Osteoblast (primary cell): Measurements from ENCODE around the gene SYPL2. TPM values are rescaled to one million over a fixed set of nuclear protein-coding genes. Genes with fewer than 3 reads are reported as not detected.

Experiments
- DNase-seq: peaks from one replicate; pipeline ENCODE4 v3.0.0; 2011; ENCODE audit warnings: low spot score, mixed read lengths; ENCODE audit not compliant: insufficient read length; ENCODE audit errors: missing footprints
- H2AFZ ChIP-seq: 2 replicates; pipeline ENCODE4 v1.6.0; 2011; ENCODE audit warnings: mild to moderate bottlenecking, low read length
- H3K27ac ChIP-seq: 2 replicates; pipeline ENCODE4 v1.5.1; 2011; ENCODE audit warnings: mild to moderate bottlenecking, low read depth, low read length, moderate library complexity
- H3K27me3 ChIP-seq: 2 replicates; pipeline ENCODE4 v1.6.0; 2012; ENCODE audit warnings: mild to moderate bottlenecking, control low read depth, inconsistent platforms, low read length, moderate library complexity; ENCODE audit not compliant: insufficient read depth
- H3K36me3 ChIP-seq: 2 replicates; pipeline ENCODE4 v1.5.1; 2011; ENCODE audit warnings: mild to moderate bottlenecking, low read length, control low read depth, moderate library complexity; ENCODE audit not compliant: insufficient read depth
- H3K4me1 ChIP-seq: 2 replicates; pipeline ENCODE4 v1.5.1; 2011; ENCODE audit warnings: mild to moderate bottlenecking, low read length, control low read depth, moderate library complexity; ENCODE audit not compliant: insufficient read depth
- H3K4me2 ChIP-seq: 2 replicates; pipeline ENCODE4 v1.6.0; 2011; ENCODE audit warnings: mild to moderate bottlenecking, low read length; ENCODE audit not compliant: insufficient read depth
- H3K4me3 ChIP-seq: fragments of 200-600 bp; sonication (generic); 3 replicates; pipeline ENCODE4 v1.5.1; 2012; ENCODE audit warnings: mild to moderate bottlenecking, low read length, inconsistent platforms; ENCODE audit not compliant: insufficient read depth
- H3K79me2 ChIP-seq: 2 replicates; pipeline ENCODE4 v1.6.0; 2012; ENCODE audit warnings: mild to moderate bottlenecking, low read length, control low read depth, inconsistent platforms; ENCODE audit not compliant: insufficient read depth
- H3K9me3 ChIP-seq: 2 replicates; pipeline ENCODE4 v1.5.1; 2011; ENCODE audit warnings: low read depth, low read length, control low read depth
- H4K20me1 ChIP-seq: 2 replicates; pipeline ENCODE4 v1.6.0; 2012; ENCODE audit warnings: mild to moderate bottlenecking, low read length, control low read depth; ENCODE audit not compliant: insufficient read depth
- CTCF ChIP-seq: IDR thresholded peaks from 2 replicates; pipeline ENCODE4 v1.5.1; 2011; ENCODE audit warnings: mild to moderate bottlenecking, low read depth, low read length, moderate library complexity; ENCODE audit errors: extremely low read depth
- total RNA-seq: library from RNA; depleted of rRNA; stranded (reverse); fragments of >200 nt; gene quantifications from 2 replicates; pipeline ENCODE4 v1.2.3, GENCODE V29; 2012

Gene SYPL2
- total RNA-seq, 1 donor: 1.8 TPM

- H3K4me2 ChIP-seq: no peak overlapping the region
- H3K9me3 ChIP-seq: no peaks in the 10 kb centered on the region
- peaks cover 2% of the 10 kb centered on the region for H3K79me2 ChIP-seq
- no peaks in the 10 kb centered on the region for H3K27me3 ChIP-seq
- TF ChIP-seq CTCF: no peak
- H3K36me3 ChIP-seq: peaks cover 13% of the 10 kb centered on the region
- H3K27ac ChIP-seq: no peak overlapping the region
- no peak overlapping the region for H3K4me3 ChIP-seq
- no peaks in the 10 kb centered on the region for H3K4me1 ChIP-seq
- H4K20me1 ChIP-seq: peaks cover 12% of the 10 kb centered on the region
- DNase-seq: peak; percentile 19
- no peak overlapping the region for H2AFZ ChIP-seq
Measured at GRCh38 chr1:109503935-109504334, 37.6 kb downstream of the SYPL2 start.

- Histone ChIP-seq H3K27me3 (no peaks in the 10 kb centered on the region), H3K4me2 (no peak overlapping the region), H3K9me3 (no peaks in the 10 kb centered on the region), H3K27ac (no peak overlapping the region), H3K36me3 (peaks cover 13% of the 10 kb centered on the region), H2AFZ (no peak overlapping the region), H3K4me1 (peaks cover 2% of the 10 kb centered on the region), H3K79me2 (no peaks in the 10 kb centered on the region), H4K20me1 (peaks cover 9% of the 10 kb centered on the region), H3K4me3 (no peak overlapping the region)
- TF ChIP-seq CTCF: no peak
- DNase-seq: peak; percentile 68
Measured at GRCh38 chr1:109504974-109505373, 38.6 kb downstream of the SYPL2 start.

- DNase-seq: peak; percentile 83
- Histone ChIP-seq H3K4me1 (peaks cover 7% of the 10 kb centered on the region), H2AFZ (no peak overlapping the region), H3K9me3 (no peaks in the 10 kb centered on the region), H3K36me3 (no peaks in the 10 kb centered on the region), H4K20me1 (no peaks in the 10 kb centered on the region), H3K27me3 (peaks cover 11% of the 10 kb centered on the region), H3K79me2 (no peaks in the 10 kb centered on the region), H3K4me3 (no peak overlapping the region), H3K4me2 (peak overlapping the region; percentile 94), H3K27ac (no peak overlapping the region)
- TF ChIP-seq CTCF: no peak
Measured at GRCh38 chr1:109508001-109508872, 41.9 kb downstream of the SYPL2 start.

- no peak for TF ChIP-seq CTCF
- H2AFZ ChIP-seq: peak overlapping the region; percentile 51
- H3K4me3 ChIP-seq: peak overlapping the region; percentile 77
- H3K27me3 ChIP-seq: peaks cover 11% of the 10 kb centered on the region
- peaks cover 7% of the 10 kb centered on the region for H3K4me1 ChIP-seq
- no peaks in the 10 kb centered on the region for H3K36me3 ChIP-seq
- no peaks in the 10 kb centered on the region for H4K20me1 ChIP-seq
- DNase-seq: peak; percentile 71
- H3K27ac ChIP-seq: no peak overlapping the region
- no peaks in the 10 kb centered on the region for H3K9me3 ChIP-seq
- no peaks in the 10 kb centered on the region for H3K79me2 ChIP-seq
- H3K4me2 ChIP-seq: peak overlapping the region; percentile 94
Measured at GRCh38 chr1:109508873-109509175, 42.5 kb downstream of the SYPL2 start.
